Liver (tissue), 2 donors: ENCODE measurements around the gene PFKP.

Experiments
- TF ChIP-seq, protein P1 (sequence below): fragments of 150-350 bp; IDR thresholded peaks from 2 replicates; pipeline ENCODE4 v1.5.1; 2017; ENCODE audit warnings: improper control_type of control experiment, low read depth, low read length; ENCODE audit not compliant: missing input control
- TF ChIP-seq, protein P2 (sequence below): IDR thresholded peaks from 2 replicates; pipeline ENCODE4 v1.6.1; 2016; ENCODE audit warnings: antibody characterized with exemption, mild to moderate bottlenecking
- TF ChIP-seq, protein P3 (sequence below): IDR thresholded peaks from 2 replicates; pipeline ENCODE4 v1.6.1; 2016; ENCODE audit warnings: antibody characterized with exemption
- donor health status: healthy.

- TF ChIP-seq, protein P1, sequence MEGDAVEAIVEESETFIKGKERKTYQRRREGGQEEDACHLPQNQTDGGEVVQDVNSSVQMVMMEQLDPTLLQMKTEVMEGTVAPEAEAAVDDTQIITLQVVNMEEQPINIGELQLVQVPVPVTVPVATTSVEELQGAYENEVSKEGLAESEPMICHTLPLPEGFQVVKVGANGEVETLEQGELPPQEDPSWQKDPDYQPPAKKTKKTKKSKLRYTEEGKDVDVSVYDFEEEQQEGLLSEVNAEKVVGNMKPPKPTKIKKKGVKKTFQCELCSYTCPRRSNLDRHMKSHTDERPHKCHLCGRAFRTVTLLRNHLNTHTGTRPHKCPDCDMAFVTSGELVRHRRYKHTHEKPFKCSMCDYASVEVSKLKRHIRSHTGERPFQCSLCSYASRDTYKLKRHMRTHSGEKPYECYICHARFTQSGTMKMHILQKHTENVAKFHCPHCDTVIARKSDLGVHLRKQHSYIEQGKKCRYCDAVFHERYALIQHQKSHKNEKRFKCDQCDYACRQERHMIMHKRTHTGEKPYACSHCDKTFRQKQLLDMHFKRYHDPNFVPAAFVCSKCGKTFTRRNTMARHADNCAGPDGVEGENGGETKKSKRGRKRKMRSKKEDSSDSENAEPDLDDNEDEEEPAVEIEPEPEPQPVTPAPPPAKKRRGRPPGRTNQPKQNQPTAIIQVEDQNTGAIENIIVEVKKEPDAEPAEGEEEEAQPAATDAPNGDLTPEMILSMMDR: no peak
- TF ChIP-seq, protein P2, sequence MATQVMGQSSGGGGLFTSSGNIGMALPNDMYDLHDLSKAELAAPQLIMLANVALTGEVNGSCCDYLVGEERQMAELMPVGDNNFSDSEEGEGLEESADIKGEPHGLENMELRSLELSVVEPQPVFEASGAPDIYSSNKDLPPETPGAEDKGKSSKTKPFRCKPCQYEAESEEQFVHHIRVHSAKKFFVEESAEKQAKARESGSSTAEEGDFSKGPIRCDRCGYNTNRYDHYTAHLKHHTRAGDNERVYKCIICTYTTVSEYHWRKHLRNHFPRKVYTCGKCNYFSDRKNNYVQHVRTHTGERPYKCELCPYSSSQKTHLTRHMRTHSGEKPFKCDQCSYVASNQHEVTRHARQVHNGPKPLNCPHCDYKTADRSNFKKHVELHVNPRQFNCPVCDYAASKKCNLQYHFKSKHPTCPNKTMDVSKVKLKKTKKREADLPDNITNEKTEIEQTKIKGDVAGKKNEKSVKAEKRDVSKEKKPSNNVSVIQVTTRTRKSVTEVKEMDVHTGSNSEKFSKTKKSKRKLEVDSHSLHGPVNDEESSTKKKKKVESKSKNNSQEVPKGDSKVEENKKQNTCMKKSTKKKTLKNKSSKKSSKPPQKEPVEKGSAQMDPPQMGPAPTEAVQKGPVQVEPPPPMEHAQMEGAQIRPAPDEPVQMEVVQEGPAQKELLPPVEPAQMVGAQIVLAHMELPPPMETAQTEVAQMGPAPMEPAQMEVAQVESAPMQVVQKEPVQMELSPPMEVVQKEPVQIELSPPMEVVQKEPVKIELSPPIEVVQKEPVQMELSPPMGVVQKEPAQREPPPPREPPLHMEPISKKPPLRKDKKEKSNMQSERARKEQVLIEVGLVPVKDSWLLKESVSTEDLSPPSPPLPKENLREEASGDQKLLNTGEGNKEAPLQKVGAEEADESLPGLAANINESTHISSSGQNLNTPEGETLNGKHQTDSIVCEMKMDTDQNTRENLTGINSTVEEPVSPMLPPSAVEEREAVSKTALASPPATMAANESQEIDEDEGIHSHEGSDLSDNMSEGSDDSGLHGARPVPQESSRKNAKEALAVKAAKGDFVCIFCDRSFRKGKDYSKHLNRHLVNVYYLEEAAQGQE: no peak
- TF ChIP-seq, protein P3, sequence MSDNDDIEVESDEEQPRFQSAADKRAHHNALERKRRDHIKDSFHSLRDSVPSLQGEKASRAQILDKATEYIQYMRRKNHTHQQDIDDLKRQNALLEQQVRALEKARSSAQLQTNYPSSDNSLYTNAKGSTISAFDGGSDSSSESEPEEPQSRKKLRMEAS: no peak
These were observed 24.8 kb upstream of the PFKP start for GRCh38 chr10:3042589-3042988.
